ENCODE measurements around the gene TAS2R10.

DNA sequence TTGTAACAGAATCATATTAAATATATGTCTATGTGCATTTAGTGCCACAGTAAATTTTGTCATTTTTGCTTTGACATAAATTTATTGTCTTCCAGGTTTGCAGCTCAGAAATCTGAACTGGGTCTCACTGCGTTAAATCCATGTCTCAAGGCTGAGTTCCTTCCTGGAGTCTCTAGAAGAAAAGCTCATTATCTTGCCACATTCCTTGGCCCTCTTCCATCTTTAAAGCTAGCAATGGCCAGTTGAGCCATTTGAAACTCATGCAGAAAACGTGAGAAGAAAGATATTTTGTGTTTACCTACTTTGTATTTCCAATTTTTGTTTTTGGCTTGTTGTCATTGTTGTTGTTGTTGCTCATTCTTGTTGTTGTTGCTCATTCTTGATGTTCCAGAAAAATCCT is 47.2 kb upstream of the TAS2R10 start:
- TF ChIP-seq, protein P1, sequence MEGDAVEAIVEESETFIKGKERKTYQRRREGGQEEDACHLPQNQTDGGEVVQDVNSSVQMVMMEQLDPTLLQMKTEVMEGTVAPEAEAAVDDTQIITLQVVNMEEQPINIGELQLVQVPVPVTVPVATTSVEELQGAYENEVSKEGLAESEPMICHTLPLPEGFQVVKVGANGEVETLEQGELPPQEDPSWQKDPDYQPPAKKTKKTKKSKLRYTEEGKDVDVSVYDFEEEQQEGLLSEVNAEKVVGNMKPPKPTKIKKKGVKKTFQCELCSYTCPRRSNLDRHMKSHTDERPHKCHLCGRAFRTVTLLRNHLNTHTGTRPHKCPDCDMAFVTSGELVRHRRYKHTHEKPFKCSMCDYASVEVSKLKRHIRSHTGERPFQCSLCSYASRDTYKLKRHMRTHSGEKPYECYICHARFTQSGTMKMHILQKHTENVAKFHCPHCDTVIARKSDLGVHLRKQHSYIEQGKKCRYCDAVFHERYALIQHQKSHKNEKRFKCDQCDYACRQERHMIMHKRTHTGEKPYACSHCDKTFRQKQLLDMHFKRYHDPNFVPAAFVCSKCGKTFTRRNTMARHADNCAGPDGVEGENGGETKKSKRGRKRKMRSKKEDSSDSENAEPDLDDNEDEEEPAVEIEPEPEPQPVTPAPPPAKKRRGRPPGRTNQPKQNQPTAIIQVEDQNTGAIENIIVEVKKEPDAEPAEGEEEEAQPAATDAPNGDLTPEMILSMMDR (IDR thresholded peaks at IDR 0.05; ENCODE audit: low read depth, low read length, missing input control), result no peak
- TF ChIP-seq, protein P2, sequence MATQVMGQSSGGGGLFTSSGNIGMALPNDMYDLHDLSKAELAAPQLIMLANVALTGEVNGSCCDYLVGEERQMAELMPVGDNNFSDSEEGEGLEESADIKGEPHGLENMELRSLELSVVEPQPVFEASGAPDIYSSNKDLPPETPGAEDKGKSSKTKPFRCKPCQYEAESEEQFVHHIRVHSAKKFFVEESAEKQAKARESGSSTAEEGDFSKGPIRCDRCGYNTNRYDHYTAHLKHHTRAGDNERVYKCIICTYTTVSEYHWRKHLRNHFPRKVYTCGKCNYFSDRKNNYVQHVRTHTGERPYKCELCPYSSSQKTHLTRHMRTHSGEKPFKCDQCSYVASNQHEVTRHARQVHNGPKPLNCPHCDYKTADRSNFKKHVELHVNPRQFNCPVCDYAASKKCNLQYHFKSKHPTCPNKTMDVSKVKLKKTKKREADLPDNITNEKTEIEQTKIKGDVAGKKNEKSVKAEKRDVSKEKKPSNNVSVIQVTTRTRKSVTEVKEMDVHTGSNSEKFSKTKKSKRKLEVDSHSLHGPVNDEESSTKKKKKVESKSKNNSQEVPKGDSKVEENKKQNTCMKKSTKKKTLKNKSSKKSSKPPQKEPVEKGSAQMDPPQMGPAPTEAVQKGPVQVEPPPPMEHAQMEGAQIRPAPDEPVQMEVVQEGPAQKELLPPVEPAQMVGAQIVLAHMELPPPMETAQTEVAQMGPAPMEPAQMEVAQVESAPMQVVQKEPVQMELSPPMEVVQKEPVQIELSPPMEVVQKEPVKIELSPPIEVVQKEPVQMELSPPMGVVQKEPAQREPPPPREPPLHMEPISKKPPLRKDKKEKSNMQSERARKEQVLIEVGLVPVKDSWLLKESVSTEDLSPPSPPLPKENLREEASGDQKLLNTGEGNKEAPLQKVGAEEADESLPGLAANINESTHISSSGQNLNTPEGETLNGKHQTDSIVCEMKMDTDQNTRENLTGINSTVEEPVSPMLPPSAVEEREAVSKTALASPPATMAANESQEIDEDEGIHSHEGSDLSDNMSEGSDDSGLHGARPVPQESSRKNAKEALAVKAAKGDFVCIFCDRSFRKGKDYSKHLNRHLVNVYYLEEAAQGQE (IDR thresholded peaks at IDR 0.05), result no peak
- TF ChIP-seq JUND (IDR thresholded peaks at IDR 0.05), result no peak
- no peak for TF ChIP-seq RAD21 (IDR thresholded peaks at IDR 0.05)
- no peak for TF ChIP-seq RXRA (IDR thresholded peaks at IDR 0.05)
- TF ChIP-seq, protein P3, sequence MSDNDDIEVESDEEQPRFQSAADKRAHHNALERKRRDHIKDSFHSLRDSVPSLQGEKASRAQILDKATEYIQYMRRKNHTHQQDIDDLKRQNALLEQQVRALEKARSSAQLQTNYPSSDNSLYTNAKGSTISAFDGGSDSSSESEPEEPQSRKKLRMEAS (IDR thresholded peaks at IDR 0.05), result no peak
- no peak for TF ChIP-seq NR2F2 (IDR thresholded peaks at IDR 0.05)
- no peak for TF ChIP-seq TAF1 (conservative IDR thresholded peaks at IDR 0.05)
- no peak for TF ChIP-seq FOXA1 (IDR thresholded peaks at IDR 0.05)
- TF ChIP-seq YY1 (IDR thresholded peaks at IDR 0.05), result no peak
- TF ChIP-seq SP1 (IDR thresholded peaks at IDR 0.05), result no peak
- no peak for TF ChIP-seq GABPA (IDR thresholded peaks at IDR 0.05 in 1 of 2, conservative IDR thresholded peaks at IDR 0.05 in 1 of 2)
